IPS DF 4.7 (cell line): ENCODE measurements around the gene IQGAP2.

ENCODE experiments used
- DNase-seq: peaks from one replicate; pipeline ENCODE4 v3.0.0-alpha.2; 2013; ENCODE audit warnings: low spot score; ENCODE audit errors: extremely low read depth

The IQGAP2 gene

GRCh38 chr5:76604838-76605237 lies 201.8 kb downstream of the IQGAP2 start:
- no peak for DNase-seq

- no peak for DNase-seq
Measured at GRCh38 chr5:76606701-76607100, 203.6 kb downstream of the IQGAP2 start.

GRCh38 chr5:76607353-76607871 lies 204.3 kb downstream of the IQGAP2 start:
- no peak for DNase-seq

GRCh38 chr5:76608833-76609232 lies 205.7 kb downstream of the IQGAP2 start:
- no peak for DNase-seq

GRCh38 chr5:76610196-76610595 lies 207.1 kb downstream of the IQGAP2 start:
- DNase-seq = no peak

- DNase-seq = no peak
Measured at GRCh38 chr5:76612942-76613341, 209.9 kb downstream of the IQGAP2 start.

- no peak for DNase-seq
Measured at GRCh38 chr5:76615759-76616158, 212.7 kb downstream of the IQGAP2 start.

GRCh38 chr5:76616206-76616605 lies 213.1 kb downstream of the IQGAP2 start:
- DNase-seq = no peak

- no peak for DNase-seq
Measured at GRCh38 chr5:76617229-76617628, 214.1 kb downstream of the IQGAP2 start.

- DNase-seq = no peak
Measured at GRCh38 chr5:76617675-76618074, 214.6 kb downstream of the IQGAP2 start.

GRCh38 chr5:76620166-76620565 lies 217.1 kb downstream of the IQGAP2 start:
- DNase-seq = no peak

- DNase-seq = no peak
Measured at GRCh38 chr5:76622076-76622475, 219.0 kb downstream of the IQGAP2 start.

- no peak for DNase-seq
Measured at GRCh38 chr5:76622973-76623596, 220.0 kb downstream of the IQGAP2 start, which contains the start of gene F2RL2. Gene F2RL2, minus strand, starts transcription at chr5:76623403. Its CDS starts 173 bp downstream, at chr5:76623230.

GRCh38 chr5:76625087-76625815 lies 222.2 kb downstream of the IQGAP2 start:
- no peak for DNase-seq

- DNase-seq = no peak
Measured at GRCh38 chr5:76626738-76627137, 223.7 kb downstream of the IQGAP2 start.

- DNase-seq = no peak
Measured at GRCh38 chr5:76634661-76635060, 231.6 kb downstream of the IQGAP2 start.

GRCh38 chr5:76637490-76637889 lies 234.4 kb downstream of the IQGAP2 start:
- no peak for DNase-seq

- no peak for DNase-seq
Measured at GRCh38 chr5:76638479-76638878, 235.4 kb downstream of the IQGAP2 start.

- no peak for DNase-seq
Measured at GRCh38 chr5:76641514-76642120, 238.5 kb downstream of the IQGAP2 start.

GRCh38 chr5:76642390-76643040 lies 239.4 kb downstream of the IQGAP2 start:
- no peak for DNase-seq

GRCh38 chr5:76643371-76643770 lies 240.3 kb downstream of the IQGAP2 start:
- DNase-seq = no peak

GRCh38 chr5:76649140-76649539 lies 246.1 kb downstream of the IQGAP2 start:
- no peak for DNase-seq
